ENCODE data around the gene CHST5. TPM values are rescaled to one million over a fixed set of nuclear protein-coding genes. Genes with fewer than 3 reads are reported as not detected.
"Not testable (repeated sequence)": the region's sequence is repeated elsewhere in the genome, so short reads cannot be mapped to it uniquely, and the experiment has no call there.

CHST5 gene
- total RNA-seq, 2 experiments from 2014 or later, result 0.06 TPM; not detected in 1

GRCh38 chr16:75526032-75526790 is 9.7 kb downstream of the CHST5 start:
- H3K4me1 Mint-ChIP-seq, result no peaks in the 10 kb centered on the region
- POLR2A ChIA-PET, result no interaction called here

DNA sequence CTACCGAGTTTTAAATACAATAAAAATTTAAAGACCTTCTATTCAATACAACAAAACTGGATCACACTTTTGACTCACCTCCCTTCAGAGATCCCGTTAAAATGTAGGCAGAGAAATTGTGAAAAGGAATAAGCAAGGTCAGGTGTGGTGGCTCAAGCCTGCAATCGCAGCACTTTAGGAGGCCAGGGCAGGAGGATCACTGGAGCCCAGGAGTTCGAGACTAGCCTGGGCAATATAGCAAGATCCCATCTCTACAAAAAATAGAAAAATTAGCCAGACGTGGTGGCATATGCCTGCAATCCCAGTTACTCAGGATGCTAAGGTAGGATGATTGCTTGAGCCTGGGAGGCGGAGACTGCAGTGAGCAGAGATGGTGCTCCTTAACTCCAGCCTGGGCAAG is 16.7 kb downstream of the CHST5 start:
- H3K36me3 Mint-ChIP-seq (ENCODE audit: low read depth), result no peaks in the 10 kb centered on the region

More at GRCh38 chr16:75526032-75526790, 9.7 kb downstream of the CHST5 start:
- no peaks in the 10 kb centered on the region for H3K9me3 Mint-ChIP-seq
- H3K27me3 Mint-ChIP-seq, result no peaks in the 10 kb centered on the region
- H3K4me3 Mint-ChIP-seq, result no peak overlapping the region
- DNase-seq, result no peak
- CTCF ChIA-PET, result no interaction called here
- H3K36me3 Mint-ChIP-seq (ENCODE audit: low read depth), result no peaks in the 10 kb centered on the region
- no peak overlapping the region for H3K27ac Mint-ChIP-seq

GRCh38 chr16:75516189-75516966 is 19.5 kb downstream of the CHST5 start:
- H3K27me3 Mint-ChIP-seq; POLR2A ChIA-PET; H3K9me3 Mint-ChIP-seq; H3K36me3 Mint-ChIP-seq (ENCODE audit: low read depth): not testable (repeated sequence)
- H3K4me1 Mint-ChIP-seq, result peaks cover 13% of the 10 kb centered on the region
- peak overlapping the region; percentile 62 for H3K27ac Mint-ChIP-seq
- peak; percentile 16 for DNase-seq
- CTCF ChIA-PET, result interaction anchor here (0.7 to 3.2 kb wide), 20 partner anchors 12 to 148 kb away, joined by 3 to 22 read pairs (median 5); partner anchors contain the start of genes GABARAPL2, KARS1, TERF2IP and TMEM170A
- H3K4me3 Mint-ChIP-seq, result peak overlapping the region; percentile 89

More for the DNA sequence above, 16.7 kb downstream of the CHST5 start:
- Mint-ChIP-seq H3K27me3 (peaks cover 1% of the 10 kb centered on the region), H3K4me1 (peaks cover 13% of the 10 kb centered on the region), H3K27ac (no peak overlapping the region), H3K4me3 (no peak overlapping the region), H3K9me3 (no peaks in the 10 kb centered on the region)
- CTCF ChIA-PET, result interaction anchor here (1.2 to 1.5 kb wide), 2 partner anchors 22 to 47 kb away, joined by 3 read pairs; partner anchors contain the start of gene GABARAPL2
- POLR2A ChIA-PET, result no interaction called here
- DNase-seq, result no peak

DNA sequence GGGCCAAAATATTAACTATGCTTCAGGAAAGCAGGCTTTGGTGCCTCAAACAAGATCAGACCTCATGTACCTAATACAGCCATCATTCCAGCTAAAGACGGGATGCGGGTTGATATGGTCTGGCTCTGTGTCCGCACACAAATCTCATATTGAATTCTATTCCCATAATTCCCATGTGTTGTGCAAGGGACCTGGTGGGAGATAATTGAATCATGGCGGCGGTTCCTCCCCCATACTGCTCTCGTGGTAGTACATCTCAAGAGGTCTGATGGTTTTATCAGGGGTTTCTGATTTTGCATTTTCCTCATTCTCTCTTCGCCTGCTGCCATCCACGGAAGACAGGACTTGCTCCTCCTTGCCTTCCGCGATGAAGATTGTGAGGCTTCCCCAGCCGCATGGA is 21.6 kb downstream of the CHST5 start:
- Mint-ChIP-seq H3K27me3 (peaks cover 1% of the 10 kb centered on the region), H3K9me3 (no peaks in the 10 kb centered on the region), H3K27ac (no peak overlapping the region), H3K36me3 (ENCODE audit: low read depth) (no peaks in the 10 kb centered on the region), H3K4me1 (peaks cover 13% of the 10 kb centered on the region), H3K4me3 (no peak overlapping the region)
- no peak for DNase-seq
- CTCF ChIA-PET, result no interaction called here
- POLR2A ChIA-PET, result no interaction called here

GRCh38 chr16:75506574-75506973 is 29.3 kb downstream of the CHST5 start:
- POLR2A ChIA-PET, result no interaction called here
- H3K27me3 Mint-ChIP-seq, result peaks cover 4% of the 10 kb centered on the region
- no peaks in the 10 kb centered on the region for H3K9me3 Mint-ChIP-seq
- H3K4me1 Mint-ChIP-seq, result no peaks in the 10 kb centered on the region
- no peak for DNase-seq
- no peak overlapping the region for H3K27ac Mint-ChIP-seq
- CTCF ChIA-PET, result interaction anchor here (0.6 to 1.4 kb wide), 2 partner anchors 9 to 243 kb away, joined by 3 read pairs; no protein-coding TSS in a partner anchor
- H3K4me3 Mint-ChIP-seq, result no peak overlapping the region
- H3K36me3 Mint-ChIP-seq (ENCODE audit: low read depth), result no peaks in the 10 kb centered on the region

DNA sequence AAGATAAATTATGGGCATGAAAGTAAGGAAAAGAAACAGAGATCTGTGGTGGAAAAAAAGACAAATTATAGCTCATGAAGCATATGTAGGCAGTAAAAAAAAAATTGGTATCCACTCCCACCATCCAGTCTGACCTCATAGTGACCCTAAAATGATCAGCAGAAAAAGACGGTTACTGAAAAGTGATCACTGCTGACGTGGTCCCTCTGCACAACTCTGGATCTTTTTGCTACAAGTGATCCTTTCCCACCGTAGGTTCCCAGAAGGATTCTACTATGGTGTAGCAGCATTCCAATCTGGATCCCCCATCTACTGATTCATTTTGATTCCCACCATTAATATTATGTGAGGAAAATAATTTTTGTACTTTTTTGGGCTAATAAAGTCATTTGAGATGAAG is 29.8 kb downstream of the CHST5 start:
- Mint-ChIP-seq H3K27ac (no peak overlapping the region), H3K9me3 (no peaks in the 10 kb centered on the region), H3K27me3 (peaks cover 4% of the 10 kb centered on the region), H3K4me1 (no peaks in the 10 kb centered on the region), H3K36me3 (ENCODE audit: low read depth) (no peaks in the 10 kb centered on the region), H3K4me3 (no peak overlapping the region)
- ChIA-PET POLR2A (no interaction called here), CTCF (interaction anchor here (0.6 to 1.1 kb wide), 2 partner anchors 12 to 243 kb away, joined by 3 read pairs; no protein-coding TSS in a partner anchor)
- no peak for DNase-seq

DNA sequence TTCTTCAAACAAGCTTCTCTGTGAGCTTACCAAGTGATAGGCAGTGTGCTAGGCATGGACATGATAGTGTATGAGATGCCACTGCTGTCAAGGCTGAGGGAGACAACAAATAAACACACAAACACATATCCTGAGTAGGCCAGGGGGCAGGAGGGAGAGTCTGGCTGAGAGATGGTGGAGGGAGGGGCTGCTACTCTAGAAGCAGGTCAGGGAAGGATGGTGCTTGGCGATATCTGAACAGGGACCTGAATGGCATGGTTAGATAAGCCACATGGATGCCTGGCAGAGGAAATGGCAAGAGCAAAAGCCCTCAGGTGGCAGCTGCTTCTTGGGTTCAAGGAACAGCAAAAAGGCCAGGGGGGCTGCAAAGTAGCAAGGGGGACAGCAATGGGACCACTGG is 32.1 kb downstream of the CHST5 start:
- H3K4me3 Mint-ChIP-seq, result no peak overlapping the region
- H3K36me3 Mint-ChIP-seq (ENCODE audit: low read depth), result no peaks in the 10 kb centered on the region
- ChIA-PET CTCF (interaction anchor here (0.6 to 1.2 kb wide), 2 partner anchors 14 to 79 kb away, joined by 4 to 7 read pairs; no protein-coding TSS in a partner anchor), POLR2A (no interaction called here)
- DNase-seq, result no peak
- H3K27ac Mint-ChIP-seq, result no peak overlapping the region
- no peaks in the 10 kb centered on the region for H3K9me3 Mint-ChIP-seq
- H3K27me3 Mint-ChIP-seq, result peaks cover 4% of the 10 kb centered on the region
- no peaks in the 10 kb centered on the region for H3K4me1 Mint-ChIP-seq

- CTCF ChIA-PET, result no interaction called here
- Mint-ChIP-seq H3K4me3 (no peak overlapping the region), H3K27me3 (peaks cover 6% of the 10 kb centered on the region)
Observed at GRCh38 chr16:75502916-75503605, 32.8 kb downstream of the CHST5 start.

DNA sequence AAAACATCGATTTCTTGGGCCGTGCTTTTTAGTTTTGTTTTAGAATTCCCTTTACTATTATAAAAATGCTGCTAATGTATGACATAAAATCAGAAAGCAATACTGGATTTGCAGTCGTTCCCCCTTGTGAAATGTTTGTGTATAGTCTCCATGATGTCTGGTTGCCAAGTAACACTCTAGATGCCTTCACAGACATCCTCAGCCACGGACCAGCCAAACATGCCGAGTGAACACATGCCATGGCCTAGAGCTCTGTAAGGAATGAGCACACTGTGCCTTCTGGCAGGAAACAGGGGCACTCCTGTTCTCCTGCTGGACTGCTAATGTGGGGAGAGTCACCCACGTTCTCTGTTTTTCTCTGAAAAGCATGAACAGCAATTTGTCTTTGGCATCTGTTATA is 34.1 kb downstream of the CHST5 start:
- H3K27ac Mint-ChIP-seq; DNase-seq; H3K4me3 Mint-ChIP-seq; POLR2A ChIA-PET; H3K27me3 Mint-ChIP-seq; H3K9me3 Mint-ChIP-seq; H3K4me1 Mint-ChIP-seq; CTCF ChIA-PET; H3K36me3 Mint-ChIP-seq (ENCODE audit: low read depth): not testable (repeated sequence)

More at GRCh38 chr16:75502916-75503605, 32.8 kb downstream of the CHST5 start:
- no peak overlapping the region for H3K27ac Mint-ChIP-seq
- H3K4me1 Mint-ChIP-seq, result no peaks in the 10 kb centered on the region
- no peaks in the 10 kb centered on the region for H3K9me3 Mint-ChIP-seq
- no peaks in the 10 kb centered on the region for H3K36me3 Mint-ChIP-seq (ENCODE audit: low read depth)
- POLR2A ChIA-PET, result no interaction called here
- no peak for DNase-seq

GRCh38 chr16:75501359-75501758 is 34.5 kb downstream of the CHST5 start:
- DNase-seq, result no peak
- ChIA-PET CTCF (no interaction called here), POLR2A (no interaction called here)
- no peak overlapping the region for H3K27ac Mint-ChIP-seq
- no peaks in the 10 kb centered on the region for H3K36me3 Mint-ChIP-seq (ENCODE audit: low read depth)
- no peak overlapping the region for H3K4me3 Mint-ChIP-seq
- peaks cover 5% of the 10 kb centered on the region for H3K27me3 Mint-ChIP-seq
- no peaks in the 10 kb centered on the region for H3K4me1 Mint-ChIP-seq
- no peaks in the 10 kb centered on the region for H3K9me3 Mint-ChIP-seq

GRCh38 chr16:75498605-75499322 is 37.1 kb downstream of the CHST5 start:
- H3K36me3 Mint-ChIP-seq (ENCODE audit: low read depth); CTCF ChIA-PET; POLR2A ChIA-PET; DNase-seq; H3K4me3 Mint-ChIP-seq; H3K27ac Mint-ChIP-seq; H3K4me1 Mint-ChIP-seq; H3K9me3 Mint-ChIP-seq: not testable (repeated sequence)
- peaks cover 20% of the 10 kb centered on the region for H3K27me3 Mint-ChIP-seq

GRCh38 chr16:75497558-75497957 is 38.4 kb downstream of the CHST5 start:
- CTCF ChIA-PET, result interaction anchor here (0.6 to 1.6 kb wide), 4 partner anchors 10 to 25 kb away, joined by 3 to 5 read pairs (median 4); no protein-coding TSS in a partner anchor
- no peak for DNase-seq
- Mint-ChIP-seq H3K4me1 (peaks cover 6% of the 10 kb centered on the region), H3K4me3 (no peak overlapping the region), H3K9me3 (no peaks in the 10 kb centered on the region), H3K27me3 (peaks cover 26% of the 10 kb centered on the region), H3K36me3 (ENCODE audit: low read depth) (no peaks in the 10 kb centered on the region), H3K27ac (no peak overlapping the region)
- POLR2A ChIA-PET, result no interaction called here

Data from activated CD4-positive, alpha-beta T cell treated with anti-CD3 and anti-CD28 coated beads, Interleukin-2, amount 10 ng/mL, durations not matched to agents 7 days and 5 days (primary cell).